GM21576 (cell line): Measurements from ENCODE around the gene TPRG1.

Experiments used
- ATAC-seq: cut with Tn5 transposase; IDR thresholded peaks from one replicate; pipeline ENCODE4 v1.9.1; 2021; ENCODE audit warnings: mild to moderate bottlenecking, moderate library complexity; ENCODE audit not compliant: unreplicated experiment

The TPRG1 gene

GRCh38 chr3:189165092-189165612, 6.6 kb upstream of the TPRG1 start:
- ATAC-seq, result no peak

- no peak for ATAC-seq
These were observed 5.5 kb upstream of the TPRG1 start for GRCh38 chr3:189166321-189166720.

GRCh38 chr3:189167027-189167766, 4.6 kb upstream of the TPRG1 start:
- ATAC-seq, result no peak

- no peak for ATAC-seq
These were observed 3.1 kb upstream of the TPRG1 start for GRCh38 chr3:189168711-189169110.

- no peak for ATAC-seq
These were observed 2.0 kb upstream of the TPRG1 start for GRCh38 chr3:189169728-189170127.

- no peak for ATAC-seq
These were observed 1.2 kb upstream of the TPRG1 start for GRCh38 chr3:189170559-189170958.

GRCh38 chr3:189172668-189173419, 1.1 kb downstream of the TPRG1 start:
- ATAC-seq, result no peak

GRCh38 chr3:189184566-189184965, 12.8 kb downstream of the TPRG1 start:
- no peak for ATAC-seq

- ATAC-seq, result no peak
These were observed 14.3 kb downstream of the TPRG1 start for GRCh38 chr3:189186101-189186500.

- no peak for ATAC-seq
These were observed 16.7 kb downstream of the TPRG1 start for GRCh38 chr3:189188466-189188865.

GRCh38 chr3:189192725-189193124, 21.0 kb downstream of the TPRG1 start:
- ATAC-seq, result no peak

- no peak for ATAC-seq
These were observed 23.5 kb downstream of the TPRG1 start for GRCh38 chr3:189195302-189195701.

- no peak for ATAC-seq
These were observed 30.3 kb downstream of the TPRG1 start for GRCh38 chr3:189202106-189202505.

GRCh38 chr3:189202583-189202982, 30.8 kb downstream of the TPRG1 start:
- ATAC-seq, result no peak

- no peak for ATAC-seq
These were observed 32.5 kb downstream of the TPRG1 start for GRCh38 chr3:189204167-189204866.

GRCh38 chr3:189204937-189205336, 33.2 kb downstream of the TPRG1 start:
- no peak for ATAC-seq

GRCh38 chr3:189210251-189210770, 38.5 kb downstream of the TPRG1 start:
- ATAC-seq, result no peak

- ATAC-seq, result no peak
These were observed 40.9 kb downstream of the TPRG1 start for GRCh38 chr3:189212681-189213080.

GRCh38 chr3:189214651-189215050, 42.9 kb downstream of the TPRG1 start:
- ATAC-seq, result no peak

- no peak for ATAC-seq
These were observed 51.3 kb downstream of the TPRG1 start for GRCh38 chr3:189222927-189223636.

- ATAC-seq, result no peak
These were observed 53.7 kb downstream of the TPRG1 start for GRCh38 chr3:189225431-189225830.
